ENCODE measurements around the gene PDXK. TPM values are rescaled to one million over a fixed set of nuclear protein-coding genes. Genes with fewer than 3 reads are reported as not detected.
"Not testable (repeated sequence)": the region's sequence is repeated elsewhere in the genome, so short reads cannot be mapped to it uniquely, and the experiment has no call there.

PDXK gene
- polyA plus RNA-seq (ENCODE audit: low read depth in 6 of 6), result 10 to 100 TPM; 28.5 to 46.1 (median 39.2) TPM

DNA sequence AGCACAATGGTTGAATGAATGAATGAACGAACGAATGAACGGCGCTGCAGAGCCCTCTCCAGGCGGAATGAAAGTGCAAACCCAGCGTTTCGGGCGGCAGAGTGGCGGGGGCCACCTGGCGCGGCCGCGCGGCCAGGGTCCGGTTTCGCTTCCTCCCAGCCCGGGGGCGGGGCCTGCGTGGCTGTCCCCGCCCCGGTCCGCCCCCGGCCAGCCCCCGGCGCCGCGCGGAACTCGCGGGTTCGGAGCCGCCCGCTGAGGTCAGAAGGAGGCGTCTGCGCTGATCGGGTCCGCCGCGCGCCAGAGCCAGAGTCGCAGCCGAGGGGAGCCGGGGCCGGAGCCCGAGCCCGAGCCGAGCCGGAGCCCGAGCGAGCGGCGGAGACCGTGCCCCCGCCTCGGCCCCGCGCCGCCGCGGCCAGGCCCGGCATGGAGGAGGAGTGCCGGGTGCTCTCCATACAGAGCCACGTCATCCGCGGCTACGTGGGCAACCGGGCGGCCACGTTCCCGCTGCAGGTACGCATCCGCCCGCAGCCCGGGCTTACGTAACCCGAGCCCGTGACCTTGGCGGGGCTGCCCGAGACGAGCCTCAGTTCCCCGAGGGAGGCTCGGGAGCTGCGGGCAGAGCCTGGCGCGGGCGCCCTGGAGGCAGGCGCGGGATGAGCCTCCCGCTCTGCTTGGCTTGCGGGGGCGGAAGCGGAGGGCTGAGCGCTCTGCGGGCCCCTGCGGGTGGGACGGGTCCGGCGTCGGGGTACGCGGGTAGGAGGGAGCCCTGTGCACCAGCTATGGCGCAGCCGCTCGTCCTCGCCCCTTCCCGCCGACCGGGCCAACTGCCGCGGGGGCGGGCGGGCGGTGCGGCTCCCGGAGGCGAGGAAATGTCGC lies at the start of gene PDXK:
PDXK (plus strand) TSS at position 258 of the 876 bp plus-strand sequence; CDS start at position 424, 166 bp downstream.
- DNase-seq (peak; percentile 91), ATAC-seq (ENCODE audit: low read depth in 2 of 2) (peak; percentile 81 to 82)
- Mint-ChIP-seq H3K27me3 (peaks cover 0 to 7% (median 4%) of the 10 kb centered on the region in 3 donors), H3K4me1 (peaks cover 31 to 66% (median 50%) of the 10 kb centered on the region in 3 donors), H3K27ac (peak within 1 kb of the TSS; percentile 77 to 98 (median 90)), H3K36me3 (no peaks in the 10 kb centered on the region), H3K9me3 (no peaks in the 10 kb centered on the region), H3K4me3 (peak within 1 kb of the TSS; percentile 80 to 93 (median 89))

DNA sequence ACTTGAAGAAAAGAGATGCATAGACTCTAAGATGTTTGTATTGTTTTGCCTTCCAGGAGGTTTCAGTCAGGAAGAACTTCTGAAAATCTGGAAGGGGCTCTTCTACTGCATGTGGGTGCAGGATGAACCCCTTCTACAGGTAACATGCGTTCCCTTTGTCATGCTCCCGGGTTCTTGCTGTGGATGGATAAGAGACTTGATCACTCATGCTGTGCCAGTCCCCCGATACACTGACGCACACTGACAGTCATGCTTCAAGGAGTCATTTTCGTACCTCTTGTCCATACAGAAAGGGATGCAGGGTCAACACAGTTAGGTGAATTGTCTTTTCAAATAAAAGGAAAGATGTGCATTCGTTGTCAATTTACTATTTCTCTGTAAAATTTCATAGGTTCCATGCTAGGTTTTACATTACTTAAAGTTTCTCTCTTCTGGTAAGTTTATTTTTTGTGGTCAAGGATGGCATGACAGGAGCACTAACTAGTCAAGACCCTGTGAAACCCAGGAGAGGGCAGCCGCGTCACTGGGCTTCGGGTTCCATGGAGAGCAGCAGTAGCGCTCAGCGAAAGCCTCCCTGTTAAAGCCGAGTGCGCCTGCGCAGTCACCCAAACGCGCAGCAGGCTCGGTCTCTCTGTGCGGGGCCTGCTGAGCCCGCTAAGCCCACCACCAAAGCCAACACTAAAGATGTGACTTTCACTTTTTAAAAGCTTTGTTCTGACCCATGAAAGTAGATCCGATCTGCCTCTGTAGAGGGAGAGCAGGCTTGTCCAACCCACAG lies 48.9 kb upstream of the PDXK start:
- DNase-seq, result no peak
- H3K4me3 Mint-ChIP-seq, result no peak overlapping the region
- H3K27me3 Mint-ChIP-seq, result no peaks in the 10 kb centered on the region
- H3K27ac Mint-ChIP-seq, result no peak overlapping the region
- no peak for ATAC-seq (ENCODE audit: low read depth in 2 of 2)
- H3K4me1 Mint-ChIP-seq, result peaks cover 17 to 18% (median 18%) of the 10 kb centered on the region in 3 donors
- H3K9me3 Mint-ChIP-seq, result no peaks in the 10 kb centered on the region
- H3K36me3 Mint-ChIP-seq, result peaks cover 12 to 15% of the 10 kb centered on the region in 2 donors

DNA sequence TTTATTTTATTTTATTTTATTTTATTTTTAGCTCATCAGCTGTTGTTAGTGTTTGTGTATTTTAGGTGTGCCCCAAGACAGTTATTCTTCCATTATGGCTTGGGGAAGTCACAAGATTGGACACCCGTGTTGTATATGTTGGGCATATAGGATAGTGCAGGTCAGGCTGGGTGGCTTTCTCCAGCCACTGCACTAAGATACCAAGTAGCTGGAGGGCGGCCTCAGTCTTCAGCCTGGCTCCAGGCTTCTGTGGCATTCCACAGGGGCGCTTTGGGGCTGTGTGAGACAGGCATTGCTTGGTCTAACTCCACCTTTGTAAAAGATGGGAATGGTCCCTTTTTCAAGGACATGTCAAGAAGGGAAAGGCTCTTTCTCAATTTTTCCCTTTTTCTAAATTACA lies 43.1 kb upstream of the PDXK start:
- ATAC-seq (ENCODE audit: low read depth in 2 of 2), result no peak
- no peak for DNase-seq
- Mint-ChIP-seq H3K9me3 (no peaks in the 10 kb centered on the region), H3K4me1 (peaks cover 0 to 6% (median 2%) of the 10 kb centered on the region in 3 donors), H3K4me3 (no peak overlapping the region), H3K27me3 (no peaks in the 10 kb centered on the region), H3K36me3 (peaks cover 10 to 25% of the 10 kb centered on the region in 2 donors), H3K27ac (no peak overlapping the region)

DNA sequence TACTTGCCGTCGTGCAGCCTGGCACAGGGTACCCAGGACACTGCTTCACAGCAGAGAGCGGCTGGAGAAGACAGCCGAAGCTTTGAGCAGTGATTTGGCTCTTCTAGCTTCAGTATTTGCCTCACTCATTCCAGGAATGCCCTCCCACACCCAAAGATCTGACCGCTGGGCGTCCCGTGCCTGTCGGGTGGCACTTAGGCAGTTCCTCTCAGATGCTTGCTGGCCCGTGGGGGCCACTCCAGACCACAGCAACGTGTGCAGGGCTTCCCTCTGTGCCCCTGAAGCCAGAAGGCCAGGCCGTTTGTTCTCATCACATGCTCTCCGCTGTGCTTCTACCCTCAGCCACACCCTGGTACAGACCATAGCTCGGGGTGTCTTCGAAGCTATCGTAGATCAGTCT lies 42.5 kb upstream of the PDXK start:
- peaks cover 0 to 6% (median 2%) of the 10 kb centered on the region in 3 donors for H3K4me1 Mint-ChIP-seq
- no peaks in the 10 kb centered on the region for H3K27me3 Mint-ChIP-seq

DNA sequence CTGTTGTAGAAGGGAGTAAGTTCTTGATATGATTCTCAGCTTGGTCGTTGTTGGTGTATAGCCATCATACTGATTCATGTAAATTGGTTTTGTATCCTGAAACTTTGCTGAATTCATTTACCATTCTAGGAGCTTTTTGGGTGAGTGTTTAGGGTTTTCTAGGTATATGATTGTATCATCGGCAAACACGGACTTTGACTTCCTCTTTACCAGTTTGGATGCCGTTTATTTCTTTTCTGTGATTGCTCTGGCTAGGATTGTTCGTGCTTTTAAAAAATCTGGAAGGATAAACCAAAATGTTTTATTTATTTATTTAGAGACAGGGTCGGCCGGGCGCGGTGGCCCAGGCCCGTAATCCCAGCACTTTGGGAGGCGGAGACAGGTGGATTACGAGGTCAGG lies 39.0 kb upstream of the PDXK start:
- Mint-ChIP-seq H3K27me3 (no peaks in the 10 kb centered on the region), H3K4me3 (peak overlapping the region in 1 of 8 donors; percentile 4), H3K27ac (peak overlapping the region in 2 of 6 donors; percentile 7 to 28), H3K36me3 (peaks cover 11 to 32% of the 10 kb centered on the region in 2 donors), H3K9me3 (no peaks in the 10 kb centered on the region), H3K4me1 (peaks cover 0 to 6% (median 2%) of the 10 kb centered on the region in 3 donors)
- no peak for ATAC-seq (ENCODE audit: low read depth in 2 of 2)
- no peak for DNase-seq

More for the DNA sequence above, 42.5 kb upstream of the PDXK start:
- Mint-ChIP-seq H3K36me3 (peaks cover 10 to 25% of the 10 kb centered on the region in 2 donors), H3K9me3 (no peaks in the 10 kb centered on the region), H3K27ac (no peak overlapping the region), H3K4me3 (no peak overlapping the region)
- ATAC-seq (ENCODE audit: low read depth in 2 of 2), result no peak
- no peak for DNase-seq

DNA sequence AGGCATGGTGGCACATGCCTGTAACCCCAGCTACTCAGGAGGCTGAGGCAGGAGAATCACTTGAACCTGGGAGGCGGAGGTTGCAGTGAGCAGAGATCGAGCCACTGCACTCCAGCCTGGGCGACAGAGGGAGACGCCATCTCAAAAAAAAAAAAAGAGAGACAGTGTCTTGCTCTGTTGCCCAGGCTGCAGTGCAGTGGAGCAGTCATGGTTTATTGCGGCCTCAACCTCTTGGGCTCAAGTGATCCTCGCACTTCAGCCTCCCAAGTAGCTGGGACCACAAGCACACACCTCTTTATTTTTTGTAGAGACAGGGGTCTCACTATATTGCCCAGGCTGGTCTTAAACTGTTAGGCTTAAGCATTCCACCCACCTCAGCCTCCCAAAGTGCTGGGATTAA lies 38.5 kb upstream of the PDXK start:
- H3K27ac Mint-ChIP-seq; H3K4me1 Mint-ChIP-seq; DNase-seq; H3K9me3 Mint-ChIP-seq; H3K27me3 Mint-ChIP-seq; ATAC-seq (ENCODE audit: low read depth in 2 of 2); H3K4me3 Mint-ChIP-seq: not testable (repeated sequence)
- peaks cover 11 to 32% of the 10 kb centered on the region in 2 donors for H3K36me3 Mint-ChIP-seq

DNA sequence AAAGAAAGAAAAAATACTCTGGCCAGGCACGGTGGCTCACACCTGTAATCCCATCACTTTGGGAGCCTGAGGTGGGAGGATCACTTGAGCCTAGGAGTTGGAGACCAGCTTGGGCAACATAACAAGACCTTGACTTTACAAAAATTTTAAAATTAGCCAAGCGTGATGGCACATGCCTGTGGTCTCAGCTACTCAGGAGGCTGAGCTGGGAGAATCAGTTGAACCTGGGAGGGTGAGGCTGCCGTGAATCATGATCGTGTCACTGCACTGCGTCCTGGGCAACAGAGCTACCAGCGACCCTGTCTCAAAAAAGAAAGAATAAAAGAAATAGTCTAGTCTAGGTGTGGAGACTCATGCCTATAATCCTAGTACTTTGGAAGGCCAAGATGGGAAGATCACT lies 37.3 kb upstream of the PDXK start:
- Mint-ChIP-seq H3K4me3 (no peak overlapping the region), H3K36me3 (peaks cover 14 to 32% of the 10 kb centered on the region in 2 donors), H3K4me1 (peaks cover 0 to 6% (median 2%) of the 10 kb centered on the region in 3 donors), H3K27ac (peak overlapping the region in 1 of 6 donors; percentile 52), H3K9me3 (no peaks in the 10 kb centered on the region), H3K27me3 (no peaks in the 10 kb centered on the region)
- no peak for DNase-seq
- ATAC-seq (ENCODE audit: low read depth in 2 of 2), result no peak

DNA sequence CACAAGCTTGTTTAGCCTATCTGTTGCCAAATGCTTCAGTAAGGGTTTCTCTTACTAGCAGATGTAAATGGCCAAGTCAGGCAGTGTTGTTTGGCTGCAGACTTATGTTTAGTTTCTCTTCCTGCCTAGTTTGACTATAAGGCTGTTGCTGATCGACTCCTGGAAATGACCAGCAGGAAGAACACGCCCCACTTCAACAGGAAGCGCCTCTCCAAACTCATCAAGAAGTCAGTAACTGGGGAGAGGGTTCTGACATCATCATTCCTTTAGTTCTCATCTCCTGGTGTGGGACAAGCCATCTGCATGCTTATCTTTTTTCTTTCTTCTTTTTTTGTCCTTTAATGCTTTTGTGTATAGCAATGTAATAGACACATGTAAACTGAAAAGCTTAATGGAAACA lies 34.5 kb upstream of the PDXK start:
- no peak for DNase-seq
- no peaks in the 10 kb centered on the region for H3K27me3 Mint-ChIP-seq
- H3K36me3 Mint-ChIP-seq, result peaks cover 20 to 29% of the 10 kb centered on the region in 2 donors
- peaks cover 12 to 24% (median 15%) of the 10 kb centered on the region in 3 donors for H3K4me1 Mint-ChIP-seq
- H3K4me3 Mint-ChIP-seq, result no peak overlapping the region
- peak overlapping the region in 1 of 6 donors; percentile 76 for H3K27ac Mint-ChIP-seq
- no peak for ATAC-seq (ENCODE audit: low read depth in 2 of 2)
- no peaks in the 10 kb centered on the region for H3K9me3 Mint-ChIP-seq

DNA sequence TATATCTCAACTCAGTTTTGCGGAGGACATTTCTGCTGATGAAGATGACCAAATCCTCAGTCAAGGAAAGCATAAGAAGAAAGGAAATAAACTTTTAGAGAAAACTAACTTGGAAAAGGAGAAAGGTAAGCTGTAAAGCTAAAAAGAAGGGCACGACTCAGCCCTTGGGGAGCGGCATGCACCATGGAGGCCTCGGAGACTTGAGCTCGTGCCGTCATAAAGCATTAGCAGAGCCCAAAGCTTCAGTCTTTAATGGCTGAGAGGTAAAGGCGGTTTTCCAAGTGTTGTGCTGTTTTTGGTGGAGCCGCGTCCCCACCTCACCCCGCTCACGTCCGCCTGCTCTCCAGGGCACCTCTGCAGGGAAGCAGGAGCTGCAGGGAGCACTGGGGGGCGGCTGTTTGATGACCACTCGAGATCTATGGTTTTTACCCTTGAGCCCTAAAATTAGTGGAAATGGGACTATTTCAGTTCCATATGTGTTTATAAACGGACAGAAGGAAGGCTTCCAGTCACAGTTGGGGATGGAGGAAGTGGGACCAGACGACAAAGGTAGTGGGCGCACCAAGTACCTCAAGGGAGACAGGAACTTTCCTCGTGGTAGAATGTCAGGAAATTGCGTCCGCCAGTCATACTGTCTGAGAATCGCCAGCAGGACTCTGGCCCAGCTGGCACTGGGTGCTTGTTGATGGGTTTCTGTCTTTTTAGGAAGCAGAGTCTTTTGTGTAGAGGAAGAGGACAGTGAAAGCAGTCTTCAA lies 31.9 kb upstream of the PDXK start:
- peaks cover 12 to 18% (median 15%) of the 10 kb centered on the region in 3 donors for H3K4me1 Mint-ChIP-seq
- H3K27me3 Mint-ChIP-seq, result no peaks in the 10 kb centered on the region
- no peak for ATAC-seq (ENCODE audit: low read depth in 2 of 2)
- no peaks in the 10 kb centered on the region for H3K9me3 Mint-ChIP-seq
- DNase-seq, result no peak
- H3K27ac Mint-ChIP-seq, result peak overlapping the region in 5 of 6 donors; percentile 83 to 97 (median 84)
- peak overlapping the region in 3 of 8 donors; percentile 47 to 62 (median 49) for H3K4me3 Mint-ChIP-seq
- peaks cover 19 to 20% of the 10 kb centered on the region in 2 donors for H3K36me3 Mint-ChIP-seq

DNA sequence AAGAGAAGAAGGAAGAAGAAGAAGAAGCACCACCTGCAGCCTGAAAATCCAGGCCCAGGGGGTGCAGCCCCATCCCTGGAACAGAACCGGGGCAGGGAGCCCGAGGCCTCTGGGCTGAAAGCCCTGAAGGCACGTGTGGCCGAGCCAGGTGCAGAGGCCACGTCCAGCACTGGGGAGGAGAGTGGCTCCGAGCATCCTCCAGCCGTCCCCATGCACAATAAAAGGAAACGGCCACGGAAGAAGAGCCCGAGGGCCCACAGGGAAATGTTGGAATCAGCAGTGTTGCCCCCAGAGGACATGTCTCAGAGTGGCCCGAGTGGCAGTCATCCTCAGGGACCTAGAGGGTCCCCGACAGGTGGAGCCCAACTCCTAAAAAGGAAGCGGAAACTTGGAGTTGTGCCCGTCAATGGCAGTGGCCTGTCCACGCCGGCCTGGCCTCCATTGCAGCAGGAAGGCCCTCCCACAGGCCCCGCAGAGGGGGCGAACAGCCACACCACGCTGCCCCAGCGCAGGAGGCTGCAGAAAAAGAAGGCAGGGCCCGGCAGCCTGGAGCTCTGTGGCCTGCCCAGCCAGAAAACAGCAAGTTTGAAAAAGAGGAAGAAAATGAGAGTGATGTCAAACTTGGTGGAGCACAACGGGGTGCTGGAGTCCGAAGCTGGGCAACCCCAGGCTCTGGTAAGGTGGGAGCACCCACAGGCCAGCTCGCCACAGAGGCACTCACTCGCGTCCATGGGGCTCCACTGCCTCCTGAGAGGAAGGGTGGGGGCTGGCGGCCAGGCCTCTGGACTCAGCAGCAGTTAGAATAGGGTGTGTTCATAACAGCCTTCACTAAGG lies 31.1 kb upstream of the PDXK start:
- H3K36me3 Mint-ChIP-seq, result peaks cover 14% of the 10 kb centered on the region in 2 donors
- ATAC-seq (ENCODE audit: low read depth in 2 of 2), result peak; percentile 89 to 94
- H3K4me3 Mint-ChIP-seq, result peak overlapping the region in 6 of 8 donors; percentile 33 to 70 (median 49)
- DNase-seq, result peak; percentile 69
- H3K27ac Mint-ChIP-seq, result peak overlapping the region; percentile 81 to 97 (median 88)
- no peaks in the 10 kb centered on the region for H3K27me3 Mint-ChIP-seq
- peaks cover 12 to 18% (median 15%) of the 10 kb centered on the region in 3 donors for H3K4me1 Mint-ChIP-seq
- H3K9me3 Mint-ChIP-seq, result no peaks in the 10 kb centered on the region

DNA sequence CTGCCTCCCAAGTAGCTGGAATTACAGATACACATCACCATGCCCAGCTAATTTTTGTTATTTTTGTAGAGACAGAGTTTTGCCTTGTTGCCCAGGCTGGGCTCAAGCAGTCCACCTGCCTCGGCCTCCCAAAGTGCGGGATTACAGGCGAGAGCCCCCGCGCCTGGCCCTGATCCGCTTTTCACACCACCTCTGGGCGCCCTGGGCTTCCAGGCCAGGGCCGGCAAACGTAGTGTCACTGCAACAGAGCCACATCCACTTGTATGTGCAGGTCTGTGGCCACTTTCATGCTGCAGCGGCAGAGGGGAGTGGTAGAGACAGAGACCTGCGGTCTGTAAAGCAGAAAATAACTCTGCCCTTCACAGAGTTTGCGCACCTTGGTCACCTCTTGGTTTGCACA lies 30.0 kb upstream of the PDXK start:
- Mint-ChIP-seq H3K9me3 (no peaks in the 10 kb centered on the region), H3K4me1 (peaks cover 12 to 18% (median 15%) of the 10 kb centered on the region in 3 donors), H3K27ac (peak overlapping the region in 4 of 6 donors; percentile 7 to 93 (median 64)), H3K4me3 (peak overlapping the region in 2 of 8 donors; percentile 16 to 33), H3K36me3 (peaks cover 14 to 17% of the 10 kb centered on the region in 2 donors), H3K27me3 (no peaks in the 10 kb centered on the region)
- ATAC-seq (ENCODE audit: low read depth in 2 of 2) (no peak), DNase-seq (no peak)
